ENCODE results near the gene ANKMY1. TPM values are rescaled to one million over a fixed set of nuclear protein-coding genes. Genes with fewer than 3 reads are reported as not detected.

The ANKMY1 gene
- total and polyA plus RNA-seq, 2 of the 8 experiments (the other 6 are each of a cell fraction or from before 2014, with no cell fraction given), result 4.5 to 4.8 TPM

GRCh38 chr2:240586198-240586918, 28.6 kb upstream of the ANKMY1 start, which contains the start of gene CAPN10:
TSS of gene CAPN10 (plus strand) at chr2:240586734. CDS start at chr2:240586912, 178 bp downstream.
- ChIA-PET CTCF (ENCODE audit: partially characterized antibody) (interaction anchor here (0.6 to 5.1 kb wide), 9 partner anchors 10 to 1381 kb away, joined by 3 to 37 read pairs (median 5); partner anchors contain the start of gene ANKMY1), POLR2A (ENCODE audit: partially characterized antibody) (interaction anchor here (0.5 to 3.2 kb wide), 12 partner anchors 8 to 193 kb away, joined by 3 to 21 read pairs (median 4); partner anchors contain the start of gene RNPEPL1)
- Histone ChIP-seq H3K36me3 (ENCODE audit: control insufficient read depth in 2 of 4, insufficient read depth in 4 of 4, low read length in 3 of 4) (peaks cover 0 to 7% (median 2%) of the 10 kb centered on the region in 4 experiments; a peak in 3 of 8 replicates), H3K27me3 (replicated peaks in 1 of 4; ENCODE audit: control insufficient read depth in 3 of 4, extremely low read depth in 1 of 4, insufficient read depth in 3 of 4, low read length in 3 of 4) (no peaks in the 10 kb centered on the region), H2AK5ac (ENCODE audit: low read depth, low read length) (peak within 1 kb of the TSS; percentile 76; the same call in 1 of the 2 replicates), H2BK120ac (replicated peaks; ENCODE audit: low read depth, low read length) (no peak within 1 kb of the TSS), H3K9ac (replicated peaks in 1 of 4; ENCODE audit: extremely low read depth in 1 of 4, low read depth in 3 of 4, low read length in 3 of 4) (peak within 1 kb of the TSS; percentile 48 to 87 (median 70)), H3K4me3 (ENCODE audit: extremely low read depth in 1 of 4, insufficient read depth in 2 of 4, low read depth in 3 of 4, low read length in 4 of 4) (peak within 1 kb of the TSS; percentile 94 to 97 (median 95)), H4K91ac (replicated peaks; ENCODE audit: insufficient read length, low read length) (peak within 1 kb of the TSS; percentile 12), H3K9me3 (ENCODE audit: insufficient read depth in 2 of 2, low read depth in 1 of 2, low read length in 1 of 2) (no peaks in the 10 kb centered on the region), H3K79me2 (ENCODE audit: control insufficient read depth in 1 of 2, insufficient read depth in 2 of 2, low read length in 2 of 2) (peaks cover 4 to 47% of the 10 kb centered on the region in 2 experiments; a peak in 3 of 4 replicates), H3K4me2 (ENCODE audit: insufficient read depth in 1 of 2, low read depth in 2 of 2, low read length in 2 of 2) (peak within 1 kb of the TSS; percentile 77 to 95), H3K79me1 (ENCODE audit: low read depth, low read length) (peaks cover 16% of the 10 kb centered on the region; the same call in 1 of the 2 replicates), H3K27ac (ENCODE audit: low read depth, low read length) (no peak within 1 kb of the TSS), H3K23ac (ENCODE audit: insufficient read length) (no peak within 1 kb of the TSS), H2BK12ac (ENCODE audit: low read depth, low read length) (no peak within 1 kb of the TSS; the same call in 1 of the 2 replicates), H4K8ac (ENCODE audit: extremely low read depth, insufficient read depth, low read length) (peak within 1 kb of the TSS; percentile 48), H2BK15ac (ENCODE audit: low read length) (no peak within 1 kb of the TSS), H2BK20ac (ENCODE audit: low read length) (no peak within 1 kb of the TSS), H2AFZ (ENCODE audit: low read length) (no peak within 1 kb of the TSS; the same call in 1 of the 2 replicates), H3K4ac (replicated peaks; ENCODE audit: insufficient read length, low read depth, low read length) (no peak within 1 kb of the TSS), H3K4me1 (replicated peaks in 1 of 4; ENCODE audit: control insufficient read depth in 3 of 4, insufficient read depth in 4 of 4, low read length in 3 of 4) (peaks cover 0 to 14% (median 11%) of the 10 kb centered on the region in 4 experiments; a peak in 6 of 7 replicates), H4K20me1 (replicated peaks in 1 of 2; ENCODE audit: control insufficient read depth in 1 of 2, insufficient read depth in 2 of 2, low read length in 2 of 2) (peaks cover 5 to 28% of the 10 kb centered on the region in 2 experiments), H3K23me2 (ENCODE audit: low read depth, low read length) (peaks cover 12% of the 10 kb centered on the region; the same call in 1 of the 2 replicates), H3K56ac (replicated peaks; ENCODE audit: insufficient read length, low read depth, low read length) (peak within 1 kb of the TSS; percentile 82), H3K18ac (ENCODE audit: extremely low read depth, low read length) (peak within 1 kb of the TSS; percentile 78), H4K5ac (ENCODE audit: insufficient read length, low read depth, low read length) (peak within 1 kb of the TSS; percentile 95), H3K14ac (ENCODE audit: insufficient read length) (peak within 1 kb of the TSS; percentile 25), H2BK5ac (ENCODE audit: low read depth, low read length) (no peak within 1 kb of the TSS; the same call in 1 of the 2 replicates)
- WGBS, 2 experiments (ENCODE audit: extremely low coverage in 1 of 2, insufficient coverage in 1 of 2, insufficient read length in 1 of 2, insufficient replicate concordance in 2 of 2, low coverage in 1 of 2, low lambda C conversion rate in 2 of 2, missing lambda C conversion rate in 1 of 2), result 1% methylated on average over 74 of the region's 88 CpGs; no CpG with 5 or more reads in 1 of the 2 experiments
- FAIRE-seq, result no peak
- DNase-seq (ENCODE audit: low read depth in 1 of 2, low spot score in 2 of 2), result peak in 1 of 2 experiments; percentile 97
- TF ChIP-seq SP2 (IDR thresholded peaks at IDR 0.05; ENCODE audit: low read length) (no peak), BCL11A (IDR thresholded peaks at IDR 0.05; ENCODE audit: low read depth in 2 of 2, low read length in 2 of 2) (no peak), CBX8 (IDR thresholded peaks at IDR 0.05; ENCODE audit: borderline replicate concordance, low read depth, low read length) (no peak), RNF2 (IDR thresholded peaks at IDR 0.05; ENCODE audit: borderline replicate concordance, low read depth, low read length, missing control alignments, poor library complexity, severe bottlenecking) (no peak), SUZ12 (IDR thresholded peaks at IDR 0.05; ENCODE audit: low read length) (no peak), RBBP5 (IDR thresholded peaks at IDR 0.05; ENCODE audit: borderline replicate concordance, low read depth, low read length) (peak; percentile 62; the same call in 1 of the 2 replicates), POLR2AphosphoS5 (IDR thresholded peaks at IDR 0.05; ENCODE audit: low read depth, low read length) (peak; percentile 41; the same call in 1 of the 2 replicates), KDM4A (IDR thresholded peaks at IDR 0.05; ENCODE audit: low read depth, low read length, severe bottlenecking) (peak; percentile 83), CTBP2 (IDR thresholded peaks at IDR 0.05; ENCODE audit: borderline replicate concordance, insufficient read depth, insufficient read length, low read length) (no peak)
